HS-5 (cell line): Measurements from ENCODE around the gene PTPN13.
A peak's percentile ranks its signal among the peaks of the same experiment; 100 is the strongest.

ENCODE experiments used
- DNase-seq: peaks from one replicate; pipeline ENCODE4 v3.0.0-alpha.2; 2012; ENCODE audit warnings: low read depth

The PTPN13 gene

GRCh38 chr4:86819561-86819960 is 225.4 kb downstream of the PTPN13 start:
- no peak for DNase-seq

GRCh38 chr4:86821151-86821550 is 227.0 kb downstream of the PTPN13 start:
- DNase-seq = no peak

- DNase-seq = peak; percentile 25
Observed at GRCh38 chr4:86822136-86822535, 228.0 kb downstream of the PTPN13 start.

- DNase-seq = no peak
Observed at GRCh38 chr4:86825511-86825910, 231.4 kb downstream of the PTPN13 start.

- DNase-seq = peak; percentile 37
Observed at GRCh38 chr4:86831262-86832130, 237.4 kb downstream of the PTPN13 start.

- DNase-seq = no peak
Observed at GRCh38 chr4:86833615-86834014, 239.5 kb downstream of the PTPN13 start.

GRCh38 chr4:86834901-86835300 is 240.8 kb downstream of the PTPN13 start:
- no peak for DNase-seq

GRCh38 chr4:86835677-86836076 is 241.6 kb downstream of the PTPN13 start:
- no peak for DNase-seq

- DNase-seq = no peak
Observed at GRCh38 chr4:86837691-86838503, 243.8 kb downstream of the PTPN13 start.

GRCh38 chr4:86840858-86841257 is 246.7 kb downstream of the PTPN13 start:
- no peak for DNase-seq

GRCh38 chr4:86841309-86841708 is 247.2 kb downstream of the PTPN13 start:
- no peak for DNase-seq

- DNase-seq = no peak
Observed at GRCh38 chr4:86845593-86845992, 251.5 kb downstream of the PTPN13 start.

- DNase-seq = no peak
Observed at GRCh38 chr4:86846921-86847320, 252.8 kb downstream of the PTPN13 start.

GRCh38 chr4:86847571-86847970 is 253.5 kb downstream of the PTPN13 start:
- DNase-seq = no peak

- DNase-seq = no peak
Observed at GRCh38 chr4:86848136-86848535, 254.0 kb downstream of the PTPN13 start.

- no peak for DNase-seq
Observed at GRCh38 chr4:86848732-86849619, 254.9 kb downstream of the PTPN13 start, which contains the start of gene SLC10A6. SLC10A6 (minus strand) TSS chr4:86849384; CDS start chr4:86849115, 269 bp downstream.

GRCh38 chr4:86853209-86853608 is 259.1 kb downstream of the PTPN13 start:
- no peak for DNase-seq

GRCh38 chr4:86855572-86855971 is 261.5 kb downstream of the PTPN13 start:
- DNase-seq = peak; percentile 29

- DNase-seq = no peak
Observed at GRCh38 chr4:86856896-86857295, 262.8 kb downstream of the PTPN13 start.

- DNase-seq = no peak
Observed at GRCh38 chr4:86857341-86858052, 263.4 kb downstream of the PTPN13 start.
